ENCODE data around the gene MAPKAP1. TPM values are rescaled to one million over a fixed set of nuclear protein-coding genes. Genes with fewer than 3 reads are reported as not detected.

The MAPKAP1 gene
- total RNA-seq, 2 experiments from 2014 or later = 58.7 to 63.6 TPM

GRCh38 chr9:125681657-125682056, 25.4 kb downstream of the MAPKAP1 start:
- H3K4me3 Mint-ChIP-seq = no peak overlapping the region
- H3K36me3 Mint-ChIP-seq (ENCODE audit: low read depth) = peaks cover 5% of the 10 kb centered on the region
- no peaks in the 10 kb centered on the region for H3K27me3 Mint-ChIP-seq
- ChIA-PET CTCF (interaction anchor here (0.6 to 1.3 kb wide), 2 partner anchors 8 to 181 kb away, joined by 3 to 5 read pairs; no protein-coding TSS in a partner anchor), POLR2A (no interaction called here)
- H3K4me1 Mint-ChIP-seq = no peaks in the 10 kb centered on the region
- H3K9me3 Mint-ChIP-seq = no peaks in the 10 kb centered on the region
- no peak for DNase-seq
- H3K27ac Mint-ChIP-seq = no peak overlapping the region

GRCh38 chr9:125681086-125681622, 25.9 kb downstream of the MAPKAP1 start:
- POLR2A ChIA-PET = no interaction called here
- Mint-ChIP-seq H3K36me3 (ENCODE audit: low read depth) (peaks cover 5% of the 10 kb centered on the region), H3K27me3 (no peaks in the 10 kb centered on the region), H3K4me3 (no peak overlapping the region), H3K9me3 (no peaks in the 10 kb centered on the region), H3K27ac (no peak overlapping the region), H3K4me1 (no peaks in the 10 kb centered on the region)
- CTCF ChIA-PET = interaction anchor here (0.6 to 1.2 kb wide), 3 partner anchors 20 to 416 kb away, joined by 3 read pairs; no protein-coding TSS in a partner anchor
- no peak for DNase-seq

GRCh38 chr9:125680445-125680844, 26.6 kb downstream of the MAPKAP1 start:
- Mint-ChIP-seq H3K4me1 (no peaks in the 10 kb centered on the region), H3K4me3 (no peak overlapping the region), H3K27ac (no peak overlapping the region), H3K9me3 (no peaks in the 10 kb centered on the region), H3K27me3 (no peaks in the 10 kb centered on the region), H3K36me3 (ENCODE audit: low read depth) (peaks cover 5% of the 10 kb centered on the region)
- CTCF ChIA-PET = interaction anchor here (1.2 kb wide), 1 partner anchor 19 kb away, joined by 3 read pairs; no protein-coding TSS in a partner anchor
- POLR2A ChIA-PET = no interaction called here
- DNase-seq = no peak

- Mint-ChIP-seq H3K36me3 (ENCODE audit: low read depth) (peaks cover 2% of the 10 kb centered on the region), H3K9me3 (no peaks in the 10 kb centered on the region), H3K27me3 (no peaks in the 10 kb centered on the region), H3K4me1 (no peaks in the 10 kb centered on the region), H3K27ac (no peak overlapping the region), H3K4me3 (no peak overlapping the region)
- ChIA-PET POLR2A (no interaction called here), CTCF (no interaction called here)
- DNase-seq = no peak
These were observed 27.3 kb downstream of the MAPKAP1 start for GRCh38 chr9:125679597-125680189.

- H3K4me1 Mint-ChIP-seq = no peaks in the 10 kb centered on the region
- H3K4me3 Mint-ChIP-seq = no peak overlapping the region
- H3K9me3 Mint-ChIP-seq = no peaks in the 10 kb centered on the region
- H3K27me3 Mint-ChIP-seq = no peaks in the 10 kb centered on the region
- peaks cover 3% of the 10 kb centered on the region for H3K36me3 Mint-ChIP-seq (ENCODE audit: low read depth)
- POLR2A ChIA-PET = no interaction called here
- CTCF ChIA-PET = no interaction called here
- DNase-seq = no peak
- no peak overlapping the region for H3K27ac Mint-ChIP-seq
These were observed 31.7 kb downstream of the MAPKAP1 start for GRCh38 chr9:125674981-125675973.

GRCh38 chr9:125672876-125673275, 34.1 kb downstream of the MAPKAP1 start:
- ChIA-PET POLR2A (interaction anchor here (0.9 kb wide), 1 partner anchor 35 kb away, joined by 3 read pairs; no protein-coding TSS in a partner anchor), CTCF (no interaction called here)
- Mint-ChIP-seq H3K27me3 (no peaks in the 10 kb centered on the region), H3K36me3 (ENCODE audit: low read depth) (peaks cover 4% of the 10 kb centered on the region), H3K4me1 (no peaks in the 10 kb centered on the region), H3K4me3 (no peak overlapping the region), H3K9me3 (no peaks in the 10 kb centered on the region), H3K27ac (no peak overlapping the region)
- DNase-seq = no peak

GRCh38 chr9:125663127-125663526, 43.9 kb downstream of the MAPKAP1 start:
- CTCF ChIA-PET = interaction anchor here (1.1 kb wide), 1 partner anchor 13 kb away, joined by 3 read pairs; no protein-coding TSS in a partner anchor
- Mint-ChIP-seq H3K27me3 (no peaks in the 10 kb centered on the region), H3K27ac (peak overlapping the region; percentile 16), H3K36me3 (ENCODE audit: low read depth) (peaks cover 7% of the 10 kb centered on the region), H3K9me3 (no peaks in the 10 kb centered on the region), H3K4me3 (no peak overlapping the region), H3K4me1 (peaks cover 11% of the 10 kb centered on the region)
- POLR2A ChIA-PET = no interaction called here
- no peak for DNase-seq

- H3K27ac Mint-ChIP-seq = no peak overlapping the region
- H3K9me3 Mint-ChIP-seq = no peaks in the 10 kb centered on the region
- no peaks in the 10 kb centered on the region for H3K27me3 Mint-ChIP-seq
- peaks cover 9% of the 10 kb centered on the region for H3K36me3 Mint-ChIP-seq (ENCODE audit: low read depth)
- no peak overlapping the region for H3K4me3 Mint-ChIP-seq
- POLR2A ChIA-PET = no interaction called here
- DNase-seq = no peak
- peaks cover 11% of the 10 kb centered on the region for H3K4me1 Mint-ChIP-seq
- CTCF ChIA-PET = interaction anchor here (0.7 kb wide), 1 partner anchor 12 kb away, joined by 3 read pairs; no protein-coding TSS in a partner anchor
These were observed 46.5 kb downstream of the MAPKAP1 start for GRCh38 chr9:125660557-125660956.

GRCh38 chr9:125659954-125660353, 47.1 kb downstream of the MAPKAP1 start:
- POLR2A ChIA-PET = no interaction called here

GRCh38 chr9:125659201-125659840, 47.7 kb downstream of the MAPKAP1 start:
- H3K36me3 Mint-ChIP-seq (ENCODE audit: low read depth) = peaks cover 5% of the 10 kb centered on the region
- H3K9me3 Mint-ChIP-seq = no peaks in the 10 kb centered on the region
- DNase-seq = no peak
- H3K4me3 Mint-ChIP-seq = no peak overlapping the region
- H3K4me1 Mint-ChIP-seq = peaks cover 11% of the 10 kb centered on the region
- no peak overlapping the region for H3K27ac Mint-ChIP-seq
- ChIA-PET CTCF (no interaction called here), POLR2A (no interaction called here)
- no peaks in the 10 kb centered on the region for H3K27me3 Mint-ChIP-seq

More at GRCh38 chr9:125659954-125660353, 47.1 kb downstream of the MAPKAP1 start:
- Mint-ChIP-seq H3K4me3 (no peak overlapping the region), H3K4me1 (peaks cover 11% of the 10 kb centered on the region), H3K27me3 (no peaks in the 10 kb centered on the region), H3K9me3 (no peaks in the 10 kb centered on the region), H3K36me3 (ENCODE audit: low read depth) (peaks cover 5% of the 10 kb centered on the region), H3K27ac (no peak overlapping the region)
- CTCF ChIA-PET = no interaction called here
- DNase-seq = no peak

GRCh38 chr9:125656560-125656959, 50.4 kb downstream of the MAPKAP1 start:
- peaks cover 8% of the 10 kb centered on the region for H3K36me3 Mint-ChIP-seq (ENCODE audit: low read depth)
- ChIA-PET CTCF (no interaction called here), POLR2A (no interaction called here)
- no peak overlapping the region for H3K27ac Mint-ChIP-seq
- H3K27me3 Mint-ChIP-seq = no peaks in the 10 kb centered on the region
- H3K4me1 Mint-ChIP-seq = no peaks in the 10 kb centered on the region
- no peaks in the 10 kb centered on the region for H3K9me3 Mint-ChIP-seq
- DNase-seq = no peak
- no peak overlapping the region for H3K4me3 Mint-ChIP-seq

GRCh38 chr9:125655691-125656410, 51.2 kb downstream of the MAPKAP1 start:
- CTCF ChIA-PET = no interaction called here
- no peak overlapping the region for H3K4me3 Mint-ChIP-seq
- no peak for DNase-seq

More at GRCh38 chr9:125655691-125656410, 51.2 kb downstream of the MAPKAP1 start:
- H3K9me3 Mint-ChIP-seq = no peaks in the 10 kb centered on the region
- H3K36me3 Mint-ChIP-seq (ENCODE audit: low read depth) = peaks cover 8% of the 10 kb centered on the region
- no peaks in the 10 kb centered on the region for H3K27me3 Mint-ChIP-seq
- H3K4me1 Mint-ChIP-seq = no peaks in the 10 kb centered on the region
- H3K27ac Mint-ChIP-seq = no peak overlapping the region
- POLR2A ChIA-PET = no interaction called here

Data from activated CD4-positive, alpha-beta T cell treated with anti-CD3 and anti-CD28 coated beads, Interleukin-2, amount 10 ng/mL, durations not matched to agents 7 days and 5 days (primary cell).